Thoracic aorta (tissue), 2 donors: ENCODE measurements around the gene ZNF474. TPM values are rescaled to one million over a fixed set of nuclear protein-coding genes. Genes with fewer than 3 reads are reported as not detected.

ENCODE experiments used
- ATAC-seq: fragments of 150-250 bp; one replicate; pipeline ENCODE4 v1.8.0; 2017; ENCODE audit warnings: low read depth; ENCODE audit not compliant: insufficient number of reproducible peaks, low FRiP score
- DNase-seq: peaks from one replicate; pipeline ENCODE4 v3.0.0-alpha.2; 2020; ENCODE audit warnings: low spot score
- H3K27ac ChIP-seq, 2 donors: fragments of 200-600 bp; sonication (generic); 1 replicate in 1 of 2; 2 replicates in 1 of 2; pipeline ENCODE4 v1.5.1; 2016; ENCODE audit warnings: mild to moderate bottlenecking in 2 of 2, moderate library complexity in 2 of 2
- H3K27me3 ChIP-seq: fragments of 200-600 bp; sonication (generic); replicated peaks from 2 replicates; pipeline ENCODE4 v1.6.0; 2016; ENCODE audit warnings: mild to moderate bottlenecking; ENCODE audit not compliant: insufficient read depth
- H3K36me3 ChIP-seq: fragments of 200-600 bp; sonication (generic); one replicate; pipeline ENCODE4 v1.5.1; 2016
- H3K4me1 ChIP-seq, 2 donors: fragments of 200-600 bp; sonication (generic); 1 replicate in 1 of 2; 2 replicates in 1 of 2; pipeline versions ENCODE4 v1.5.1 to v1.6.0; 2016; ENCODE audit warnings: low read depth in 2 of 2, mild to moderate bottlenecking in 1 of 2; ENCODE audit not compliant: control insufficient read depth in 1 of 2
- H3K4me3 ChIP-seq: fragments of 200-600 bp; sonication (generic); 2 replicates; pipeline ENCODE4 v1.5.1; 2016; ENCODE audit warnings: mild to moderate bottlenecking
- H3K9me3 ChIP-seq: fragments of 200-600 bp; sonication (generic); 2 replicates; pipeline ENCODE4 v1.5.1; 2016
- total RNA-seq, 2 donors: library from RNA; depleted of rRNA; stranded (reverse); fragments of >200 nt; gene quantifications; one replicate each; pipeline versions ENCODE4 v1.1.0 to v1.2.3, GENCODE V29; 2016
- TF ChIP-seq, protein P1 (sequence below): fragments of 200-600 bp; sonication (generic); IDR thresholded peaks from one replicate; pipeline ENCODE4 v1.5.1; 2019; ENCODE audit warnings: antibody characterized with exemption

Gene ZNF474
- total RNA-seq, 2 donors from 2014 or later = 0.27 to 0.92 TPM

DNA sequence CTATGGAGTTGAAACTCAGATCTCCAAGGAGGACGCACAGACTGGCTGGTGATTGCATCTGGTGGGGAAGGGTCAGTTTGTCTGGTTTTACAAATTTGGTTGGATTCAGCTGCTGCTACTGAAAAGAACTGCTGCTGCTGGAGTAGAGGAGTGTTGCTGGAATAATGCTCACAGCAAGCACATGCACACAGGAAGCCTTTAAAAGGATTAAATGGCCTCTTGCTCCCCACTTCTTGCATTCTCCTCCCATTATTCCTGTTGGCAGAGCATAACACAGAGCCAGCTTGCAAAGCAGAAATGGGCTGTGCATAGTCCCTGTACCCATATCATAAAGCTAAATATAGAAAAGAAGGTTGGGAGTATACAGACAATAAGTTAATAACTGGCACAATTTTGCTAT is 16.6 kb downstream of the ZNF474 start:
- no peak for ATAC-seq
- H3K27ac ChIP-seq = no peak overlapping the region

DNA sequence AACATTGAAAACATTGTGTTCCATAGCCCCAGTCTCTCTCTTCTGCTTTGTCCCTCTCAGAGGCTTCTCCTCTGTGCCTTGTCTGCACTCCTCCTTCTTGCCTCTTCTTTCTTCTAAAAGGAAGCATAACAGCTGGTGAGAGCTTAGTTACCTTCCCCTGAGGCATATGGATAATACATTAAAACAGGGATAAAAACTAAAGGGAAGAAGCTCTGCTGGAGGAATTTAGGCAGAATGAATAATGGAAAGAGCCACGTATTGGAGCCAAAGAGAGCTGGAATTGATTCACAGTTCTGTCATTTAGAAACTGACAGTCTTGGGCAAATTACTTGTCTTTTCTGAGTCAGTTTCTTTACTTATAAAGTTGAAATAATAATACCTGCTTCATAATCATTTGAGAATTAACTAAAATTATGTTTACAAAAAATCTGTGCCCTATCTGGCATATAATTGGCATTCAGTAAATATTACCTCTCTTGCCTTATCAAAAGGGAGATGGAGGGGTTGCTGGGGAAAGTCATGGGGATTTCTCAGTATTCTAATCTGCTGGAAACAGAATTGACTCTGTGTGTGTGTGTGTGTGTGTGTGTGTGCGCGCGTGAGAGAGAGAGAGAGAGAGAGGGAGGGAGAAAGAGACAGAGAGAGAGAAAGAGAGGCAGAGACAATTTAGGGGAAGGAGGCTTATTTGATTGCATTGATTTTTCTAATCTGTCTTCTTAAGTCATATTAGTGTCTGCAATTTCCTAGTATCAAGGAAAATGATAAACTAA is 20.2 kb downstream of the ZNF474 start:
- Histone ChIP-seq H3K9me3 (no peaks in the 10 kb centered on the region), H3K4me3 (no peak overlapping the region), H3K4me1 (peaks cover 21 to 45% of the 10 kb centered on the region in 2 donors), H3K36me3 (no peaks in the 10 kb centered on the region), H3K27ac (no peak overlapping the region), H3K27me3 (no peaks in the 10 kb centered on the region)
- TF ChIP-seq, protein P1, sequence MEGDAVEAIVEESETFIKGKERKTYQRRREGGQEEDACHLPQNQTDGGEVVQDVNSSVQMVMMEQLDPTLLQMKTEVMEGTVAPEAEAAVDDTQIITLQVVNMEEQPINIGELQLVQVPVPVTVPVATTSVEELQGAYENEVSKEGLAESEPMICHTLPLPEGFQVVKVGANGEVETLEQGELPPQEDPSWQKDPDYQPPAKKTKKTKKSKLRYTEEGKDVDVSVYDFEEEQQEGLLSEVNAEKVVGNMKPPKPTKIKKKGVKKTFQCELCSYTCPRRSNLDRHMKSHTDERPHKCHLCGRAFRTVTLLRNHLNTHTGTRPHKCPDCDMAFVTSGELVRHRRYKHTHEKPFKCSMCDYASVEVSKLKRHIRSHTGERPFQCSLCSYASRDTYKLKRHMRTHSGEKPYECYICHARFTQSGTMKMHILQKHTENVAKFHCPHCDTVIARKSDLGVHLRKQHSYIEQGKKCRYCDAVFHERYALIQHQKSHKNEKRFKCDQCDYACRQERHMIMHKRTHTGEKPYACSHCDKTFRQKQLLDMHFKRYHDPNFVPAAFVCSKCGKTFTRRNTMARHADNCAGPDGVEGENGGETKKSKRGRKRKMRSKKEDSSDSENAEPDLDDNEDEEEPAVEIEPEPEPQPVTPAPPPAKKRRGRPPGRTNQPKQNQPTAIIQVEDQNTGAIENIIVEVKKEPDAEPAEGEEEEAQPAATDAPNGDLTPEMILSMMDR = no peak
- no peak for ATAC-seq
- no peak for DNase-seq

More for the DNA sequence above, 16.6 kb downstream of the ZNF474 start:
- Histone ChIP-seq H3K36me3 (no peaks in the 10 kb centered on the region), H3K4me1 (peaks cover 0 to 12% of the 10 kb centered on the region in 2 donors), H3K4me3 (no peak overlapping the region), H3K27me3 (no peaks in the 10 kb centered on the region), H3K9me3 (no peaks in the 10 kb centered on the region)
- TF ChIP-seq, protein P1 = no peak
- no peak for DNase-seq

DNA sequence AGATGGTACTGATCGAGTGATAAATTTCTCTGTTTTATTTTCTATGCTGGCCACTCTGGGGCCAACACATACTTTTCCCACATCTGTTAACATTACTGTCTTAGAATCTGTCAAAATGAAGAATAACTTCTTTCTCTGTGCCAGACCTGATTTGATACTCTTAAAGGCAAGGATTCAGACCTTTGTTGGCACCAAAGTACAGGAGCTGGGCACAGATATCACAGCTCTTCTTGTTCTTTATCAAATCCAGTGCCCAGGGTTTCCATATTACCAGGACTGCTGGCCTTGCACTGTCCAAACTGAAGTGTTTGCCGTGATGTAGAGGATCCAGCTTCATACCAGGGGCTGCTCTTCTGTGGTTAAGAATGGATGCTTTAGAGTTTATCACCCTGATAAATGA is 20.9 kb downstream of the ZNF474 start:
- H3K27ac ChIP-seq = no peak overlapping the region
- ATAC-seq (no peak), DNase-seq (no peak)
- no peaks in the 10 kb centered on the region for H3K9me3 ChIP-seq
- TF ChIP-seq, protein P1 = no peak
- no peaks in the 10 kb centered on the region for H3K36me3 ChIP-seq
- no peaks in the 10 kb centered on the region for H3K27me3 ChIP-seq
- peaks cover 25 to 52% of the 10 kb centered on the region in 2 donors for H3K4me1 ChIP-seq
- H3K4me3 ChIP-seq = no peak overlapping the region

- no peak for ATAC-seq
- Histone ChIP-seq H3K9me3 (no peaks in the 10 kb centered on the region), H3K27ac (peak overlapping the region in 1 of 2 donors; percentile 67), H3K27me3 (no peaks in the 10 kb centered on the region), H3K36me3 (no peaks in the 10 kb centered on the region), H3K4me1 (peaks cover 25 to 60% of the 10 kb centered on the region in 2 donors), H3K4me3 (no peak overlapping the region)
- TF ChIP-seq, protein P1 = no peak
- no peak for DNase-seq
Measured at GRCh38 chr5:122151640-122152039, 22.3 kb downstream of the ZNF474 start.

- ATAC-seq (no peak), DNase-seq (no peak)
- H3K27me3 ChIP-seq = no peaks in the 10 kb centered on the region
- TF ChIP-seq, protein P1 = no peak
- H3K9me3 ChIP-seq = no peaks in the 10 kb centered on the region
- H3K4me1 ChIP-seq = peaks cover 25 to 60% of the 10 kb centered on the region in 2 donors
- no peaks in the 10 kb centered on the region for H3K36me3 ChIP-seq
- no peak overlapping the region for H3K4me3 ChIP-seq
- H3K27ac ChIP-seq = peak overlapping the region; percentile 66 to 67
Measured at GRCh38 chr5:122152266-122152900, 23.0 kb downstream of the ZNF474 start.
